Subcutaneous abdominal adipose tissue (tissue), 5 donors: ENCODE data around the gene ZNF420.
"Not testable (repeated sequence)": the region's sequence is repeated elsewhere in the genome, so short reads cannot be mapped to it uniquely, and the experiment has no call there.

Source experiments
- H3K27ac ChIP-seq: one replicate; pipeline ENCODE4 v1.7.0; 2013; ENCODE audit warnings: low read depth, mild to moderate bottlenecking, inconsistent platforms, low read length, moderate library complexity
- H3K27me3 ChIP-seq, 5 donors: one replicate each; pipeline ENCODE4 v1.7.0; 2013; ENCODE audit warnings: low read length in 5 of 5, inconsistent platforms in 1 of 5; ENCODE audit not compliant: control insufficient read depth in 5 of 5, insufficient read depth in 4 of 5
- H3K36me3 ChIP-seq, 5 donors: one replicate each; pipeline ENCODE4 v1.7.0; 2013; ENCODE audit warnings: low read length in 5 of 5; ENCODE audit not compliant: control insufficient read depth in 5 of 5, insufficient read depth in 5 of 5
- H3K4me1 ChIP-seq, 5 donors: one replicate each; pipeline ENCODE4 v1.7.0; 2013; ENCODE audit warnings: low read length in 5 of 5, mild to moderate bottlenecking in 3 of 5, moderate library complexity in 1 of 5; ENCODE audit not compliant: control insufficient read depth in 5 of 5, insufficient read depth in 5 of 5
- H3K4me3 ChIP-seq, 5 donors: one replicate each; pipeline ENCODE4 v1.7.0; 2013; ENCODE audit warnings: low read length in 5 of 5, low read depth in 1 of 5
- H3K9ac ChIP-seq, 5 donors: one replicate each; pipeline ENCODE4 v1.7.0; 2013; ENCODE audit warnings: low read length in 5 of 5, mild to moderate bottlenecking in 4 of 5, moderate library complexity in 3 of 5
- H3K9me3 ChIP-seq, 5 donors: one replicate each; pipeline ENCODE4 v1.7.0; 2013; ENCODE audit warnings: low read length in 5 of 5; ENCODE audit not compliant: control insufficient read depth in 5 of 5
- donor health status: healthy.
- donor health status: healthy.
- donor health status: healthy.
- donor health status: healthy.
- donor health status: healthy.

The ZNF420 gene

DNA sequence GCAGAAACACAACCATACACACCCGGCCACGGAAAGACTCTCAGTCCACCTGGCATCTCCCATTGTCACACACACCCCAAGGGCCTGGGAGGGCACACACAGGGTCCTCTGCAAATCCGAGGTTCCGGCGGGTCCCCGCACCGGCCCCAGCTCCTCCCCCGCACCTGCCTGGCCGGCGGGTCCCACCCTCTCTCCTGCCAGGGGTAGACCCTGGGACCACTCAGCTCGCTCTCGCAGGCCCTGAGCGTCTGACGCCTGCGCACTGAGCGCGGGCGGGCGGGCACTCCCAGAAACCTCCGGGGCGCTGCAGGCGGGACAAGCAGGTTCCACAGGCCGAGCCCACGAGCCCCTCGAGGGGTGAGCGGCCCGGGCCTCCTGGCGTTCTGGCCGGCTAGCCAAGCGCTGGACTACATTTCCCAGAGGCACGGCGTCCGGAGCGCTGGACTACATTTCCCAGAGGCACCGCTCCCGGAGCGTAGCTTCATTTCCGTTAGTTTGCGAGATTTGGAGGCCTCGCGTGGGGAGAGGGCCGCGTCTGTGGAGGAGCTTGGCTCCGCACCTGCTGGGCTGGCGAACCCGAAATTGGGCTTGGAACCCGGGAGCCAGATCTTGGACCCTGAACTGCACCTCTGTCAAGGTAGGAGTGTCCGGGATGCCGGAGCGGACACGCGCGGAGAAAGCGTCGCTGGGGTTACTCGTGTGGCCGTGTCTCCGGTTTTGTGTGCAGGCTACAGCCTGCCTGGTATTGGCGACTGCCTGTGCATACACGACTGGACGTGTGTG lies at the start of gene ZNF420:
Gene ZNF420, plus strand, starts transcription at position 500 of the 783 bp plus-strand sequence. CDS start 10,686 bp downstream, outside the sequence.
- peaks cover 0 to 4% (median 0%) of the 10 kb centered on the region in 5 donors for H3K36me3 ChIP-seq
- peaks cover 8 to 20% (median 16%) of the 10 kb centered on the region in 5 donors for H3K9me3 ChIP-seq
- no peaks in the 10 kb centered on the region for H3K27me3 ChIP-seq
- peaks cover 0 to 19% (median 18%) of the 10 kb centered on the region in 5 donors for H3K4me1 ChIP-seq
- peak within 1 kb of the TSS; percentile 65 for H3K27ac ChIP-seq
- peak within 1 kb of the TSS; percentile 84 to 99 (median 96) for H3K9ac ChIP-seq
- peak within 1 kb of the TSS; percentile 87 to 97 (median 90) for H3K4me3 ChIP-seq

DNA sequence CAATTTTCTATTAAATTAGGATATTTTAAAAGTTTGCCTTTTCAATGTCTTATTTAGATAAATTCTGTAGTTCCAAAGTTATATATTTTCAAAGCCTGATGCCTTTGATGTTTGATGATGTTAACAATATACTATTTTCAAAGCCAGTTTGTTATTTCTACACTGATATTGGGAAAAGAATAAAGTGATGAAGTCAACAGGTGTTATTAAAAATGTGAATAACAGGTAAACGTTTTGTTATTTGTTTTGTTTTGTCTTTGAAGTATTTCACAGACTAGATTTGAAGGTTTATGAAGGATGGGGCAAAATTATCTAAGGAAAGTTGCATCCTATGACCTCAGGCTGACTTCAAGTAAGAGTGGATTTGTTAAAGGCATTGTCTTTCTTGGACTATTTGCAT lies 33.1 kb upstream of the ZNF420 start:
- no peak overlapping the region for H3K9ac ChIP-seq
- H3K27ac ChIP-seq: no peak overlapping the region
- H3K4me3 ChIP-seq: no peak overlapping the region
- no peaks in the 10 kb centered on the region for H3K27me3 ChIP-seq
- no peaks in the 10 kb centered on the region for H3K36me3 ChIP-seq
- H3K4me1 ChIP-seq: no peaks in the 10 kb centered on the region
- peaks cover 7 to 48% (median 35%) of the 10 kb centered on the region in 5 donors for H3K9me3 ChIP-seq

DNA sequence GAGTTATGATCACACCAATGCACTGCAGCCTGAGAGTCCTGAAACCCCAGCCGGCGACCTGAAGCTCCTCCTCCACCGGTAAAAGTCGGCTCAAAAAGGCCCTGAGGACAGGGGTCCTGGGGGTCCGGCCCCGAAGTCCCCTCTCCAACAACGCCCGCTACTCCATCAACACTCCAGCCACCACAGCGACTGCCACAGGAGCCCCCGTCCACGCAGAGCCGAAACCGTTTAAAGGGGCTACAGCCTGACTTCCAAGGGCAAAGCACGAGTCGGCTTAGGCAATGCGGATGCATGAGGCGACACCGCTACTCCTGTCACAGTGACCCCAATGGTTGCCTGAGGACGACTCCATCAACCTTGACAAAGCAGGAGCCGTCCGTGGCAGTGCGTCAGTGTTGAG lies 22.9 kb upstream of the ZNF420 start:
- Histone ChIP-seq H3K4me1 (no peaks in the 10 kb centered on the region), H3K36me3 (no peaks in the 10 kb centered on the region), H3K27me3 (no peaks in the 10 kb centered on the region), H3K9ac (no peak overlapping the region), H3K4me3 (peak overlapping the region in 3 of 5 donors; percentile 13 to 35 (median 22)), H3K9me3 (peaks cover 0 to 58% (median 52%) of the 10 kb centered on the region in 5 donors), H3K27ac (no peak overlapping the region)

DNA sequence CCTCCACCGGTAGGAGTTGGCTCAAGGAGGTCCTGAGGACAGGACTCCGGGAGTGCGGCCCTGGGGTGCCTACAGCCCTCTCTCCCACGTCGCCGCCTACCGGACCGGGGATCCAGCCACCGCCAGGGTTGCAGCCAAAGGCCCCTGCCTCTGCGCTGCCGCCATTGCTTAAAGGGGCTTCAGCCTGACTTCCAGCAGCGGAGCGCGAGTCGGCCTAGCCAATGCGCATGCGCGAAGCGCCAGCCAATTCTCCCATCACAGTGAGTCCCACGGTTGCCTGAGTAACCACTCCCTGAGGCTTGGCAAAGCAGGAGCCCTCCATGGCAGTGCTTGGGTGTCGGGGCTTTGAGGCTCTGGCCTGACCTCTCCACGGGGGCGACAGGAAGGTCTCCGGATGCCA lies 21.5 kb upstream of the ZNF420 start:
- no peaks in the 10 kb centered on the region for H3K4me1 ChIP-seq
- H3K9ac ChIP-seq: no peak overlapping the region
- H3K4me3 ChIP-seq: peak overlapping the region in 2 of 5 donors; percentile 11 to 17
- no peak overlapping the region for H3K27ac ChIP-seq
- no peaks in the 10 kb centered on the region for H3K27me3 ChIP-seq
- H3K36me3 ChIP-seq: no peaks in the 10 kb centered on the region
- peaks cover 2 to 65% (median 61%) of the 10 kb centered on the region in 5 donors for H3K9me3 ChIP-seq

DNA sequence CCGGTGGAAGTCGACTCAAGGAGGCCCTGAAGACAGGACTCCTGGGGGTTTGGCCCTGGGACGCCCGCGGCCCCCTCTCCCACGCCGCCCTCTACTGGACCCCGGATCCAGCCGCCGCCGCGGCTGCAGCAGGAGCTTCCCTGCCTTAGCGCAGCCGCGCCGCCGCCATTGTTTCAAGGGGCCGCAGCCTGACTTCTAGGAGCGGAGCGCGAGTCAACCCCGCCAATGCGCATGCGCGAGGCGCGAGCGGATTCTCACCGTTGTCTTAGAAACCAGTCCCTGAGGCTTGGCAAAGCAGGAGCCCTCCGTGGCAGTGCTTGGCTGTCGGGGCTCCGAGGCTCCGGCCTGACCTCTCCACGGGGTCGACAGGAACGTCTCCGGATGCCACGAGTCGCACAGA lies 19.1 kb upstream of the ZNF420 start:
- Histone ChIP-seq H3K4me3 (peak overlapping the region in 3 of 5 donors; percentile 1 to 31 (median 30)), H3K4me1 (no peaks in the 10 kb centered on the region), H3K9ac (no peak overlapping the region), H3K9me3 (peaks cover 2 to 71% (median 64%) of the 10 kb centered on the region in 5 donors), H3K36me3 (peaks cover 0 to 4% (median 0%) of the 10 kb centered on the region in 5 donors), H3K27ac (no peak overlapping the region), H3K27me3 (no peaks in the 10 kb centered on the region)

DNA sequence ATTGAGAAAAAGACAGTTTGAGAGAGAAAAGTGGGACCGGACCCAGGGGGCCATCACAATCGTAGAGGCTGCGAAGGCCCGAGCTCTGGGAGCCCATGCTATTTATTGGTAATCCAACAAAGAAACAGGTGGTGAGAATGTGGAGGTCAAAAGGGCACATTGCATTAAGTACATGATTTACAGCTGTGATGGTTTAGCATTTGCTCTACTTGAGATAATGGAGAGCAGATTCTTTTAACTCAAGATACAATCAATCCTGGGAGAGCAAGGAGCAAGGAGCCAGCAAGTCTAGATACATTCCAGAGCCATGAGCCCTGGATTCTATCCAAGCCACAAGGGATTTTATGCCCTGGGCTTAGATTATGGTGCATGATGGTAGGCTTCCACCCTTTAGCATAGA lies 13.3 kb upstream of the ZNF420 start:
- H3K4me1 ChIP-seq, H3K9ac ChIP-seq, H3K27me3 ChIP-seq, H3K27ac ChIP-seq: not testable (repeated sequence)
- peaks cover 7 to 41% (median 35%) of the 10 kb centered on the region in 5 donors for H3K9me3 ChIP-seq
- peaks cover 0 to 11% (median 0%) of the 10 kb centered on the region in 5 donors for H3K36me3 ChIP-seq
- H3K4me3 ChIP-seq: peak overlapping the region in 2 of 5 donors; percentile 4 to 19

DNA sequence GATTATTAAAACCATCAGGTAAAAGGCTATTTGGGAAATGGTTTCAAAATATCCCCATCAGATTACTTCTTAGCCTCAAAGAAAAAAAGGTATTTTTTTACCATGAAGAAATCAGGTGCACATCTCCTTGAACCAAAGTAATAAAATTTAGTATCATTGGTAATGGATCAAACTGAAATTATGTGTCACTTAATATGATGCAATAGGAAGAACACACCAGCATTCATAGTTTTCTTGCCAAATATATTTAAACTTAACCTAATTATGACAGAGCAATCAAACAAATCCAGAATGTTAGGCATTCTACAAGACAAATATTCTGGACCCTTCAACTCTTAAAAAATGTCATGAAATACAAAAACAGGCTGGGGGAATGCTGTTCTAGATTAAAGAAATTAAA lies 4.1 kb upstream of the ZNF420 start:
- H3K36me3 ChIP-seq: peaks cover 0 to 3% (median 0%) of the 10 kb centered on the region in 5 donors
- no peak overlapping the region for H3K4me3 ChIP-seq
- H3K9me3 ChIP-seq: peaks cover 0 to 11% (median 8%) of the 10 kb centered on the region in 5 donors
- no peak overlapping the region for H3K27ac ChIP-seq
- H3K4me1 ChIP-seq: peaks cover 0 to 14% (median 13%) of the 10 kb centered on the region in 5 donors
- no peak overlapping the region for H3K9ac ChIP-seq
- no peaks in the 10 kb centered on the region for H3K27me3 ChIP-seq

DNA sequence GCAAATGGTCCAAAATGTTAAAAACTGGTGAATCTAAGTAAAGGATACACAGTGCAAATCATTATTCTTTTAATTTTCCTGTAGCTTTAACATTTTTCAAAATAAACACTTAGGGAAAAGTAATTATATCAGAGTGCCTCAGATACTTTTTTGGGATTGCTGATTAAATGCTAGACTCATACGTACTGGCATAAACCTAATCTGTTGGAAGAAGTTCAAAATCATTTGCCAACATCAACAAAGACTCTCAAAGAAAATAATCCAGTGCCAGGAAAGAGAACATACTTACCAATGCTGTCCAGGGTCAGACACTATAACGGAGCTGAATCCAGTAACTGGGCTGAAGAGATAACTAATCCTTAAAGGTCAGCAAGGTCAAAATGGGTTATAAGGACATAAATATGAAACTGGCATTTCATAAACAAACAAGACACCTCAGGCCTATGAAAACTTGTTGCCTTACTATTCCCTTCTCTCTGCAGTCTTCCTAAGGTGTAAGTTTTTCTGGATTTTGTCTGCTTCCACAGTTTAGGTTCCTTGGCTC lies 3.3 kb upstream of the ZNF420 start:
- Histone ChIP-seq H3K4me1 (peaks cover 0 to 19% (median 18%) of the 10 kb centered on the region in 5 donors), H3K27me3 (no peaks in the 10 kb centered on the region), H3K27ac (no peak overlapping the region), H3K4me3 (no peak overlapping the region), H3K36me3 (peaks cover 0 to under 1% (median 0%) of the 10 kb centered on the region in 5 donors), H3K9me3 (peaks cover 0 to 5% (median 3%) of the 10 kb centered on the region in 5 donors), H3K9ac (no peak overlapping the region)

DNA sequence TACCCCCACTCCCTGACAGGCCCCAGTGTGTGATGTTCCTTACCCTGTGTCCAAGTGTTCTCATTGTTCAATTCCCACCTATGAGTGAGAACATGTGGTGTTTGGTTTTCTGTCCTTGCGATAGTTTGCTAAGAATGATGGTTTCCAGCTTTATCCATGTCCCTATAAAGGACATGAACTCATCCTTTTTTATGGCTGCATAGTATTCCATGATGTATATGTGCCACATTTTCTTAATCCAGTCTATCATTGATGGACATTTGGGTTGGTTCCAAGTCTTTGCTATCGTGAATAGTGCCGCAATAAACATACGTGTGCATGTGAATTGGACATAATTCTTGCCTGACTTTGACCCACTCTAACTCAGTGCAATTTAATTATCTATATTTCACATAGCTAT lies 1.7 kb upstream of the ZNF420 start:
- H3K36me3 ChIP-seq, H3K9me3 ChIP-seq, H3K27ac ChIP-seq, H3K9ac ChIP-seq, H3K4me3 ChIP-seq, H3K27me3 ChIP-seq: not testable (repeated sequence)
- H3K4me1 ChIP-seq: peaks cover 0 to 19% (median 18%) of the 10 kb centered on the region in 5 donors

DNA sequence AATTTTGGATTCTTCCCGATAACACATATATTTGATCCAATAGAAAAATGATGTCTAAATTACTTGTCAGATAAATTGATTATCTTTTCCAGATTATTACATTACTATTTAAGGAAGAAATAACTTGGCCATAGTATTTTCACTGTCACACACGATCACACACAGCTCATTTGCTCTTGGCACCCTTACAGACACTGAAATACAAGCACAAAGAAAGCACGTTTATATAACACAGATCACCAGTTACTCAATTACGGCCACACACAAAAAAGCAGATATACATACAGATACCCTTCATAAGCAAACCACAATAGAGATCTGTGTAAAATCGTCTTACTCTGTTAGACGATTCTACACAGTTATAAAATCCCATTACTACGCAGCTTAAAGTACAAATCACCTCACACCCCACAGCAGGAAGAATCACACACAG lies 716 bp upstream of the ZNF420 start:
- Histone ChIP-seq H3K27ac (peak overlapping the region; percentile 65), H3K4me1 (peaks cover 0 to 19% (median 18%) of the 10 kb centered on the region in 5 donors), H3K9me3 (peaks cover 5 to 14% (median 10%) of the 10 kb centered on the region in 5 donors), H3K4me3 (peak overlapping the region; percentile 87 to 97 (median 90)), H3K36me3 (peaks cover 0 to 4% (median 0%) of the 10 kb centered on the region in 5 donors), H3K9ac (peak overlapping the region; percentile 84 to 99 (median 92)), H3K27me3 (no peaks in the 10 kb centered on the region)
